ENCODE measurements around the gene TP53RK.

- no peak for TF ChIP-seq CTCF (IDR thresholded peaks at IDR 0.05)
- TF ChIP-seq POLR2A (IDR thresholded peaks at IDR 0.05) = no peak
Observed at GRCh38 chr20:46717818-46718541, 28.7 kb upstream of the TP53RK start.
